ENCODE data around the gene U2SURP. TPM values are rescaled to one million over a fixed set of nuclear protein-coding genes. Genes with fewer than 3 reads are reported as not detected.

U2SURP gene
- total and polyA plus RNA-seq, 10 of the 15 experiments (the other 5 are each of a cell fraction or from before 2014, with no cell fraction given), result 76.3 to 277 (median 150) TPM

- TF ChIP-seq SMC3 (IDR thresholded peaks at IDR 0.05; ENCODE audit: borderline replicate concordance, low read length), result no peak
- SMC1A ChIA-PET (ENCODE audit: uncharacterized antibody, unreplicated experiment), result interaction anchor here (0.7 to 1.6 kb wide), 2 partner anchors 9 to 138 kb away, joined by 3 to 4 read pairs; no protein-coding TSS in a partner anchor
- Histone ChIP-seq H3K27me3 (replicated peaks in 1 of 2; ENCODE audit: control insufficient read depth in 2 of 2, insufficient read depth in 2 of 2, low read length in 1 of 2) (peaks cover 7 to 12% of the 10 kb centered on the region in 2 experiments), H3K4me3 (no peak overlapping the region), H3K79me2 (ENCODE audit: control insufficient read depth, insufficient read depth, low read length) (no peaks in the 10 kb centered on the region), H3K9me3 (replicated peaks; ENCODE audit: control insufficient read depth, insufficient read depth, low read length) (no peaks in the 10 kb centered on the region; the same call in 2 of the 3 replicates), H3K4me2 (ENCODE audit: control insufficient read depth, insufficient read depth) (no peak overlapping the region), H3K4me1 (ENCODE audit: control insufficient read depth, insufficient read depth, low read length) (no peaks in the 10 kb centered on the region), H4K20me1 (ENCODE audit: control insufficient read depth, insufficient read depth) (no peaks in the 10 kb centered on the region), H3K9ac (ENCODE audit: control insufficient read depth, insufficient read depth, low read length) (no peak overlapping the region), H3K36me3 (ENCODE audit: control insufficient read depth in 2 of 2, insufficient read depth in 2 of 2, low read length in 1 of 2) (no peaks in the 10 kb centered on the region), H3K27ac (ENCODE audit: control insufficient read depth, insufficient read depth) (no peak overlapping the region), H2AFZ (ENCODE audit: control insufficient read depth, low read depth, low read length) (no peak overlapping the region)
- RAD21 ChIA-PET (ENCODE audit: unreplicated experiment), result no interaction called here
- DNase-seq (ENCODE audit: low read depth, low spot score) (no peak), ATAC-seq (no peak), FAIRE-seq (no peak)
- in situ Hi-C loops (cut with MboI), result no loop called here
- intact Hi-C loops (cut with micrococcal nuclease; ENCODE audit: unreplicated experiment), result no loop called here
- POLR2A ChIA-PET, result no interaction called here
- no TSS peak for BruUV-seq (replicated peaks)
- CTCF ChIA-PET, result interaction anchor here (0.5 to 0.9 kb wide), 2 partner anchors 11 to 108 kb away, joined by 3 to 4 read pairs; no protein-coding TSS in a partner anchor
- WGBS (ENCODE audit: insufficient coverage, insufficient replicate concordance, low lambda C conversion rate, missing lambda C conversion rate), result 69% methylated on average over 2 of the region's 2 CpGs
Measured at GRCh38 chr3:142966808-142967207, 34.6 kb upstream of the U2SURP start.

GRCh38 chr3:142968319-142969025 lies 32.9 kb upstream of the U2SURP start:
- SMC1A ChIA-PET (ENCODE audit: uncharacterized antibody, unreplicated experiment), result no interaction called here
- no peak overlapping the region for H3K4me2 ChIP-seq (ENCODE audit: control insufficient read depth, insufficient read depth)
- no peaks in the 10 kb centered on the region for H3K79me2 ChIP-seq (ENCODE audit: control insufficient read depth, insufficient read depth, low read length)
- no peaks in the 10 kb centered on the region for H3K4me1 ChIP-seq (ENCODE audit: control insufficient read depth, insufficient read depth, low read length)
- FAIRE-seq, result no peak
- intact Hi-C loops (cut with micrococcal nuclease; ENCODE audit: unreplicated experiment) (no loop called here), in situ Hi-C loops (cut with MboI) (no loop called here)
- H3K36me3 ChIP-seq (ENCODE audit: control insufficient read depth in 2 of 2, insufficient read depth in 2 of 2, low read length in 1 of 2), result no peaks in the 10 kb centered on the region
- DNase-seq (ENCODE audit: low read depth, low spot score), result no peak
- no peak overlapping the region for H3K9ac ChIP-seq (ENCODE audit: control insufficient read depth, insufficient read depth, low read length)
- no peak for ATAC-seq
- no peak overlapping the region for H3K27ac ChIP-seq (ENCODE audit: control insufficient read depth, insufficient read depth)
- no peaks in the 10 kb centered on the region for H4K20me1 ChIP-seq (ENCODE audit: control insufficient read depth, insufficient read depth)
- POLR2A ChIA-PET, result no interaction called here
- H3K4me3 ChIP-seq, result no peak overlapping the region
- H2AFZ ChIP-seq (ENCODE audit: control insufficient read depth, low read depth, low read length), result no peak overlapping the region
- 40% methylated on average over 4 of the region's 4 CpGs for WGBS (ENCODE audit: insufficient coverage, insufficient replicate concordance, low lambda C conversion rate, missing lambda C conversion rate)
- RAD21 ChIA-PET (ENCODE audit: unreplicated experiment), result no interaction called here
- H3K27me3 ChIP-seq (replicated peaks in 1 of 2; ENCODE audit: control insufficient read depth in 2 of 2, insufficient read depth in 2 of 2, low read length in 1 of 2), result peaks cover 5 to 9% of the 10 kb centered on the region in 2 experiments; a peak in 3 of 4 replicates
- no peaks in the 10 kb centered on the region for H3K9me3 ChIP-seq (replicated peaks; ENCODE audit: control insufficient read depth, insufficient read depth, low read length)
- CTCF ChIA-PET, result interaction anchor here (1.2 to 1.3 kb wide), 2 partner anchors 19 to 140 kb away, joined by 3 to 5 read pairs; no protein-coding TSS in a partner anchor
- BruUV-seq (replicated peaks), result no TSS peak
- TF ChIP-seq TAF1 (IDR thresholded peaks at IDR 0.05; ENCODE audit: borderline replicate concordance, low read depth, low read length) (no peak), SMAD1 (IDR thresholded peaks at IDR 0.05; ENCODE audit: low read depth, partially characterized antibody) (no peak), NRF1 (conservative IDR thresholded peaks at IDR 0.05; ENCODE audit: low read depth, low read length) (no peak), NR2F1 (conservative IDR thresholded peaks at IDR 0.05) (no peak), CBX5 (IDR thresholded peaks at IDR 0.05; ENCODE audit: low read depth) (no peak), MTA2 (IDR thresholded peaks at IDR 0.05; ENCODE audit: low read depth) (no peak), E2F4 (IDR thresholded peaks at IDR 0.05; ENCODE audit: low read depth, low read length) (no peak), ZNF687 (IDR thresholded peaks at IDR 0.05) (no peak), BCL3 (IDR thresholded peaks at IDR 0.05; ENCODE audit: borderline replicate concordance, insufficient read depth, low read depth, low read length, poor library complexity, severe bottlenecking) (no peak)
